ENCODE measurements around the gene TNRC6A. TPM values are rescaled to one million over a fixed set of nuclear protein-coding genes. Genes with fewer than 3 reads are reported as not detected.
A peak's percentile ranks its signal among the peaks of the same experiment; 100 is the strongest.

TNRC6A gene
- total and polyA plus RNA-seq, 9 of the 15 experiments (the other 6 are each of a cell fraction or from before 2014, with no cell fraction given) = 3.4 to 32.1 (median 26.6) TPM

GRCh38 chr16:24683847-24684493, 45.5 kb upstream of the TNRC6A start:
- TF ChIP-seq SNIP1 (IDR thresholded peaks at IDR 0.05; ENCODE audit: low read depth) (no peak), ZBTB40 (IDR thresholded peaks at IDR 0.05) (peak; percentile 93), ZBTB40 (CRISPR knock-in tag; IDR thresholded peaks at IDR 0.05) (peak; percentile 86)
- in situ Hi-C loops (cut with MboI) = no loop called here
- no peaks in the 10 kb centered on the region for H4K20me1 ChIP-seq (replicated peaks; ENCODE audit: control insufficient read depth, insufficient read depth, low read length)
- FAIRE-seq (no peak), DNase-seq (ENCODE audit: extremely low read depth in 1 of 4, low spot score in 3 of 4) (no peak), ATAC-seq (no peak)
- no peak overlapping the region for H2AFZ ChIP-seq (ENCODE audit: low read depth, low read length)
- H3K4me1 ChIP-seq (replicated peaks in 1 of 2; ENCODE audit: control insufficient read depth in 2 of 2, insufficient read depth in 2 of 2, low read length in 2 of 2) = no peaks in the 10 kb centered on the region; a peak in 1 of 5 replicates
- no peaks in the 10 kb centered on the region for H3K9me1 ChIP-seq (ENCODE audit: control insufficient read depth, insufficient read depth, low read length)
- H3K79me2 ChIP-seq (ENCODE audit: control insufficient read depth, insufficient read depth, low read length) = no peaks in the 10 kb centered on the region
- no peak overlapping the region for H3K27ac ChIP-seq (ENCODE audit: extremely low read depth, low read depth, low read length)
- whole genome bisulfite sequencing (ENCODE audit: insufficient coverage, low coverage, missing lambda C conversion rate) = 47% methylated on average over 5 of the region's 5 CpGs
- no TSS peak for BruUV-seq (replicated peaks)
- H3K36me3 ChIP-seq (ENCODE audit: control insufficient read depth, insufficient read depth, low read length) = no peaks in the 10 kb centered on the region
- H3K9ac ChIP-seq (ENCODE audit: insufficient read depth in 1 of 2, low read depth in 2 of 2, low read length in 2 of 2) = no peak overlapping the region
- peaks cover 2 to 25% of the 10 kb centered on the region in 2 experiments; a peak in 4 of 5 replicates for H3K27me3 ChIP-seq (ENCODE audit: control insufficient read depth in 2 of 2, insufficient read depth in 2 of 2, low read length in 2 of 2)
- intact Hi-C loops (cut with micrococcal nuclease) = no loop called here
- no peaks in the 10 kb centered on the region for H3K9me3 ChIP-seq (replicated peaks; ENCODE audit: control insufficient read depth, insufficient read depth, low read depth, low read length)
- no peak overlapping the region for H3K4me3 ChIP-seq
- POLR2A ChIA-PET = interaction anchor here (0.5 to 1.1 kb wide), 2 partner anchors 17 to 23 kb away, joined by 3 to 4 read pairs; no protein-coding TSS in a partner anchor
- H3K4me2 ChIP-seq (ENCODE audit: insufficient read depth, low read length) = no peak overlapping the region
- CTCF ChIA-PET (ENCODE audit: low intra/inter-chr PET ratio) = no interaction called here
